Esophagus squamous epithelium (tissue), 5 donors: ENCODE results near the gene ZC3H18. TPM values are rescaled to one million over a fixed set of nuclear protein-coding genes. Genes with fewer than 3 reads are reported as not detected.

Experiments
- DNase-seq: peaks from one replicate; lab custom pipeline; 2025; lab: John Stamatoyannopoulos, UW
- H3K27ac ChIP-seq, 4 donors: fragments of 200-600 bp; sonication (generic); one replicate each; pipeline ENCODE4 v1.5.1; 2016 to 2019; ENCODE audit warnings: mild to moderate bottlenecking in 1 of 4
- H3K27me3 ChIP-seq, 4 donors: fragments of 200-600 bp; sonication (generic); 1 replicate in 3 of 4; 2 replicates in 1 of 4; pipeline versions ENCODE4 v1.5.1 to v1.6.0; 2017 to 2021; ENCODE audit warnings: antibody characterized with exemption in 1 of 4
- H3K36me3 ChIP-seq, 3 donors: fragments of 200-600 bp; sonication (generic); one replicate each; pipeline ENCODE4 v1.5.1; 2016 to 2019
- H3K4me1 ChIP-seq, 3 donors: fragments of 200-600 bp; sonication (generic); one replicate each; pipeline ENCODE4 v1.5.1; 2017 to 2019
- H3K4me3 ChIP-seq, 4 donors: fragments of 200-600 bp; sonication (generic); 1 replicate in 3 of 4; 2 replicates in 1 of 4; pipeline ENCODE4 v1.5.1; 2016 to 2019; ENCODE audit warnings: mild to moderate bottlenecking in 2 of 4, moderate library complexity in 1 of 4
- H3K9me3 ChIP-seq, 3 donors: fragments of 200-600 bp; sonication (generic); one replicate each; pipeline ENCODE4 v1.5.1; 2016 to 2019
- POLR2A ChIP-seq, 4 donors: fragments of 450-650 bp; IDR thresholded peaks; one replicate each; pipeline ENCODE4 v1.6.1; 2017; ENCODE audit warnings: antibody characterized with exemption in 4 of 4, mild to moderate bottlenecking in 4 of 4, moderate library complexity in 3 of 4
- WGBS, 2 donors: methylation state at CpG; one replicate each; pipeline ENCODE4 v1.1.5; 2018; 5-methylcytosine and 5-hydroxymethylcytosine counted together
- intact Hi-C: fragments of 100-400 bp; cut with DNase I; formaldehyde crosslinking; loops from one replicate; pipeline ENCODE4 v1.15.0; 2022
- total RNA-seq, 4 donors: library from RNA; depleted of rRNA; stranded (reverse); fragments of >200 nt; gene quantifications; one replicate each; pipeline ENCODE4 v1.1.0, GENCODE V29; 2016
- TF ChIP-seq, protein P1 (sequence below), 6 experiments: fragments of 450-650 bp in 4 of 6; fragments of 200-600 bp in 2 of 6; sonication (generic) in 2 of 6; IDR thresholded peaks; one replicate each; pipeline ENCODE4 v1.5.1; 2016 to 2019; ENCODE audit warnings: antibody characterized with exemption in 6 of 6, mild to moderate bottlenecking in 4 of 6, moderate library complexity in 4 of 6
- donor health status: DM: yes; HTN: yes; CAD: no.

Gene ZC3H18
- total RNA-seq, 4 donors from 2014 or later = 15.4 to 27.3 (median 17.5) TPM

- no peaks in the 10 kb centered on the region for H3K27me3 ChIP-seq
- TF ChIP-seq, protein P1, sequence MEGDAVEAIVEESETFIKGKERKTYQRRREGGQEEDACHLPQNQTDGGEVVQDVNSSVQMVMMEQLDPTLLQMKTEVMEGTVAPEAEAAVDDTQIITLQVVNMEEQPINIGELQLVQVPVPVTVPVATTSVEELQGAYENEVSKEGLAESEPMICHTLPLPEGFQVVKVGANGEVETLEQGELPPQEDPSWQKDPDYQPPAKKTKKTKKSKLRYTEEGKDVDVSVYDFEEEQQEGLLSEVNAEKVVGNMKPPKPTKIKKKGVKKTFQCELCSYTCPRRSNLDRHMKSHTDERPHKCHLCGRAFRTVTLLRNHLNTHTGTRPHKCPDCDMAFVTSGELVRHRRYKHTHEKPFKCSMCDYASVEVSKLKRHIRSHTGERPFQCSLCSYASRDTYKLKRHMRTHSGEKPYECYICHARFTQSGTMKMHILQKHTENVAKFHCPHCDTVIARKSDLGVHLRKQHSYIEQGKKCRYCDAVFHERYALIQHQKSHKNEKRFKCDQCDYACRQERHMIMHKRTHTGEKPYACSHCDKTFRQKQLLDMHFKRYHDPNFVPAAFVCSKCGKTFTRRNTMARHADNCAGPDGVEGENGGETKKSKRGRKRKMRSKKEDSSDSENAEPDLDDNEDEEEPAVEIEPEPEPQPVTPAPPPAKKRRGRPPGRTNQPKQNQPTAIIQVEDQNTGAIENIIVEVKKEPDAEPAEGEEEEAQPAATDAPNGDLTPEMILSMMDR (IDR thresholded peaks at IDR 0.05) = no peak
- no peak for TF ChIP-seq POLR2A (IDR thresholded peaks at IDR 0.05)
- intact Hi-C loops = no loop called here
- WGBS, 2 donors = 95 to 100% methylated on average over 3 to 6 of the region's 22 CpGs
- H3K36me3 ChIP-seq = peaks cover 0 to 29% (median 0%) of the 10 kb centered on the region in 3 donors
- no peaks in the 10 kb centered on the region for H3K9me3 ChIP-seq
- H3K4me1 ChIP-seq = peaks cover 7 to 32% (median 21%) of the 10 kb centered on the region in 3 donors
- H3K4me3 ChIP-seq = no peak overlapping the region
- no peak for DNase-seq
- H3K27ac ChIP-seq = no peak overlapping the region
Measured at GRCh38 chr16:88647178-88648070, 77.2 kb downstream of the ZC3H18 start.

- DNase-seq = no peak
- intact Hi-C loops = no loop called here
- WGBS, 2 donors = 77 to 81% methylated on average over 7 to 10 of the region's 20 CpGs
- peaks cover 7 to 32% (median 21%) of the 10 kb centered on the region in 3 donors for H3K4me1 ChIP-seq
- H3K9me3 ChIP-seq = no peaks in the 10 kb centered on the region
- H3K36me3 ChIP-seq = peaks cover 0 to 40% (median 0%) of the 10 kb centered on the region in 3 donors
- peak overlapping the region in 3 of 4 donors; percentile 80 to 91 (median 83) for H3K27ac ChIP-seq
- no peaks in the 10 kb centered on the region for H3K27me3 ChIP-seq
- TF ChIP-seq, protein P1 (IDR thresholded peaks at IDR 0.05) = no peak
- TF ChIP-seq POLR2A (IDR thresholded peaks at IDR 0.05) = no peak
- H3K4me3 ChIP-seq = peak overlapping the region; percentile 71 to 96 (median 72)
Measured at GRCh38 chr16:88649195-88649923, 79.2 kb downstream of the ZC3H18 start.

DNA sequence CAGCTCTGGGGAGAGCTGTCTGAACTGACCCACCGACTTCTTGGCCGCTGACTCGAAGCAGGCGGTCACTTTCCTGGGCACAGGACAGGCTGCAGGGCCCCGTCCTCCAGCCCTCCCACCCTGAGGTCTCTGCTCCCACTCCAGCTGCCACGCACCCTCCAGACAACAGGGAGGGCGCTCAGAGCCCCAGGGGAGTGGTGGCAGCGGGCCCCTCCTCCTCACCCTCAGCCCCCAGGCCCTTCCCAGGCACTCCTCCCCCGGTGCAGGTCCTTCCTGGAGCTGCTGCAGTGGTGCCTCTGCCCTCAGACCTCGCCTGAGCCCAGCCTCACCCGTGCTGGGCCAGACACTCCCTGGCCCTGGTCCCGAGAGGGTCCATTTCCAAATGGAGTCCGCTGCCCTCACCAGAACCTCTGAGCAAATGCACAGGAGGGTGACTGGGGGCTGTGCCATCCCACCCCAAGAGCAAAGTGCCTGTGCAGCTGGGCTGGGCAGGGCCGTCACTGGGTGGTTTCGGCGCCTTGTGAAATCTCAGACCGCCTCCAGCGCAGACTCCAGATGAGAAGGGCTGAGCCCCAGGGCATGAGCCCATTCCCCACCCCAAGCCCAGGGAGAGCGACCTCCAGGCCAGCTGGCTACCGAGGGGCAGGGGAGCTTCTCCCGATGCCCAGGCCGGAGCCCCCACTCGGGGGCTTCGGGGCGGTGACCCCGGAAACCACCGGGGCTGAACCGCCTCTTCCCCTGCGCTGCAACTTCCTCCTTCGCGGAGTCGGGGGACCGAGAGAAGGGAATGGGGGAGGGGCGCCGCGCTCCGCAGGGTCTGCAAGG lies 79.9 kb downstream of the ZC3H18 start:
- intact Hi-C loops = no loop called here
- no peaks in the 10 kb centered on the region for H3K9me3 ChIP-seq
- 41 to 68% methylated on average over 5 to 10 of the region's 37 CpGs for WGBS, 2 donors
- TF ChIP-seq, protein P1 (IDR thresholded peaks at IDR 0.05) = peak in 1 of 6 experiments; percentile 5
- TF ChIP-seq POLR2A (IDR thresholded peaks at IDR 0.05) = no peak
- H3K36me3 ChIP-seq = peaks cover 0 to 47% (median 5%) of the 10 kb centered on the region in 3 donors
- H3K4me1 ChIP-seq = peaks cover 7 to 32% (median 21%) of the 10 kb centered on the region in 3 donors
- DNase-seq = no peak
- H3K4me3 ChIP-seq = peak overlapping the region; percentile 71 to 96 (median 72)
- peak overlapping the region; percentile 78 to 91 (median 82) for H3K27ac ChIP-seq
- no peaks in the 10 kb centered on the region for H3K27me3 ChIP-seq

DNA sequence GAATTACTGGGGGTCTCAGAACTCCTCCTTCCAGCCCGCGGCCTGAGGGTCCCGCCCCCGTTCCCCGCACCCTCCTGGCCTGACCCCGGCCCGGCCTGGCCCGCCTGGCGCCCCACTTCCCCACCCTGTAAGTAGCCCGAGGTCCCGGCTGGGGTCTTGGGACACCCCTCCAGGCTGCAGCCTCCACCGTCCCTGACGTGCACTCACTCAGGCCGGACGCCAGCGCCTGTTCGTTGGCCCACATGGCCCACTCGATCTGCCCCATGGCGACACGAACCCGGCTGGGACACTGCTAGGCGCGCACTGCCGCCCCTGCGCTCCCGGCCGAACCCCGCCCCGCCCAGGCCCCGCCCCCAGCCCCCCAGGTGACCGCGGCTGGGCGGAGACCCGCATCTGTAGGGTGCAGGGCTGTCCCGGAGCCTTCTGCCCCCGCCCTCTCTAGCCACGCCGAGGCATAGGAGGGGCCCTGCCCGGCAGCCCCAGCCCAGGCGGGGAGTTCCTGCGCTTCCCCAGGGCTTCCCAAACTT lies 80.6 kb downstream of the ZC3H18 start, which contains the start of gene CYBA:
Gene CYBA (minus strand): TSS at position 305 of the 527 bp plus-strand sequence. CDS start 40 bp downstream, at position 265.
- DNase-seq = no peak
- WGBS, 2 donors = no CpG with 5 or more reads among the region's 41 CpGs
- H3K4me3 ChIP-seq = peak within 1 kb of the TSS; percentile 71 to 96 (median 72)
- peaks cover 0 to 49% (median 5%) of the 10 kb centered on the region in 3 donors for H3K36me3 ChIP-seq
- intact Hi-C loops = no loop called here
- H3K9me3 ChIP-seq = no peaks in the 10 kb centered on the region
- H3K27me3 ChIP-seq = no peaks in the 10 kb centered on the region
- TF ChIP-seq POLR2A (IDR thresholded peaks at IDR 0.05) = peak in 2 of 4 donors; percentile 48 to 56
- TF ChIP-seq, protein P1 (IDR thresholded peaks at IDR 0.05) = no peak
- peaks cover 7 to 32% (median 21%) of the 10 kb centered on the region in 3 donors for H3K4me1 ChIP-seq
- peak within 1 kb of the TSS; percentile 78 to 91 (median 82) for H3K27ac ChIP-seq
